Measurements from ENCODE around the gene C1QTNF5.

C1QTNF5 gene

GRCh38 chr11:119295178-119295577 is 45.5 kb downstream of the C1QTNF5 start:
- no peak for DNase-seq (ENCODE audit: low spot score)

DNA sequence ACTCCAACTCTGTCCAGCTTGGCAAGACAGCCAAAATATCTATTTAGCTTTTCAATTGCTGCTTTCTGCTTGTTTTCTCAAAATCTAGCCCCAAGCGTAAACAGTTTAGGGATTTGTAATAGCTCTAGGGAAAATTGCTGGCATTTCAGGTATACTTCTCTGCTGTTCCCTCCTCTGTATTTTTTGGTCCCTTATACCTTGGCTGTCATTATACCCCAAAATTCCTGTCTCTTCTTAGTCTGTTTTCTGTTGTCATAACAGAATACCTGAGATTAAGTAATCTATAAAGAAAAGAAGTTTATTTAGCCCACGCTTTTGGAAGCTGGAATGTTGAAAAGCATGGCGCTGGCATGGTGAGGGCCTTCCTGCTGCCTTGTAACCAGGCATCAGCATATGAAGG is 47.2 kb downstream of the C1QTNF5 start:
- DNase-seq (ENCODE audit: low spot score), result no peak

- no peak for DNase-seq (ENCODE audit: low spot score)
Measured at GRCh38 chr11:119290894-119291497, 49.7 kb downstream of the C1QTNF5 start.

Small RNA genes within 50 kb of the gene (small RNA-seq; reads per million reads assigned to genes)
- gene RF01225 (0 reads per million in 2 experiments), gene RNU6-262P (0 reads per million in 2 experiments)

Data from SK-N-DZ (cell line).